ENCODE measurements around the gene TMEM219.

Gene TMEM219

GRCh38 chr16:29978564-29979270 lies 16.8 kb downstream of the TMEM219 start:
- DNase-seq (ENCODE audit: low read depth in 3 of 3, low spot score in 1 of 3) = no peak

- DNase-seq (ENCODE audit: low read depth in 3 of 3, low spot score in 1 of 3) = no peak
Measured at GRCh38 chr16:29982560-29983419, 20.9 kb downstream of the TMEM219 start.

GRCh38 chr16:29983420-29984136 lies 21.7 kb downstream of the TMEM219 start:
- no peak for DNase-seq (ENCODE audit: low read depth in 3 of 3, low spot score in 1 of 3)

- DNase-seq (ENCODE audit: low read depth in 3 of 3, low spot score in 1 of 3) = no peak
Measured at GRCh38 chr16:29984137-29984763, 22.4 kb downstream of the TMEM219 start.

GRCh38 chr16:29984764-29985147 lies 22.9 kb downstream of the TMEM219 start:
- DNase-seq (ENCODE audit: low read depth in 3 of 3, low spot score in 1 of 3) = no peak

GRCh38 chr16:29985271-29985811 lies 23.5 kb downstream of the TMEM219 start:
- no peak for DNase-seq (ENCODE audit: low read depth in 3 of 3, low spot score in 1 of 3)

GRCh38 chr16:29986231-29986630 lies 24.4 kb downstream of the TMEM219 start:
- no peak for DNase-seq (ENCODE audit: low read depth in 3 of 3, low spot score in 1 of 3)

- DNase-seq (ENCODE audit: low read depth in 3 of 3, low spot score in 1 of 3) = no peak
Measured at GRCh38 chr16:29986931-29987330, 25.1 kb downstream of the TMEM219 start.

- DNase-seq (ENCODE audit: low read depth in 3 of 3, low spot score in 1 of 3) = no peak
Measured at GRCh38 chr16:29987371-29988085, 25.6 kb downstream of the TMEM219 start.

- DNase-seq (ENCODE audit: low read depth in 3 of 3, low spot score in 1 of 3) = no peak
Measured at GRCh38 chr16:29988346-29989075, 26.6 kb downstream of the TMEM219 start.

GRCh38 chr16:29989111-29989858 lies 27.4 kb downstream of the TMEM219 start:
- DNase-seq (ENCODE audit: low read depth in 3 of 3, low spot score in 1 of 3) = no peak

- DNase-seq (ENCODE audit: low read depth in 3 of 3, low spot score in 1 of 3) = no peak
Measured at GRCh38 chr16:29990034-29990433, 28.2 kb downstream of the TMEM219 start.

- no peak for DNase-seq (ENCODE audit: low read depth in 3 of 3, low spot score in 1 of 3)
Measured at GRCh38 chr16:29990883-29991570, 29.1 kb downstream of the TMEM219 start.

- DNase-seq (ENCODE audit: low read depth in 3 of 3, low spot score in 1 of 3) = no peak
Measured at GRCh38 chr16:29991571-29991904, 29.7 kb downstream of the TMEM219 start.

GRCh38 chr16:29992344-29992967 lies 30.6 kb downstream of the TMEM219 start:
- DNase-seq (ENCODE audit: low read depth in 3 of 3, low spot score in 1 of 3) = no peak

- no peak for DNase-seq (ENCODE audit: low read depth in 3 of 3, low spot score in 1 of 3)
Measured at GRCh38 chr16:29993191-29993902, 31.5 kb downstream of the TMEM219 start.

- DNase-seq (ENCODE audit: low read depth in 3 of 3, low spot score in 1 of 3) = no peak
Measured at GRCh38 chr16:29993903-29994599, 32.2 kb downstream of the TMEM219 start.

Measured in stimulated activated CD4-positive, alpha-beta T cell treated with anti-CD3 and anti-CD28 coated beads, TNF-alpha, amount 100 ng/mL, for 1 hour (primary cell).